ENCODE results near the gene PDE4B. TPM values are rescaled to one million over a fixed set of nuclear protein-coding genes. Genes with fewer than 3 reads are reported as not detected.
A peak's percentile ranks its signal among the peaks of the same experiment; 100 is the strongest.

PDE4B gene
- polyA plus RNA-seq = 10 to 100 TPM in 2 of 3 donors, 1 to 10 TPM in 1; 7.4 to 25.1 (median 18.9) TPM

- peaks cover 0 to 3% (median 0%) of the 10 kb centered on the region in 3 donors for H3K36me3 Mint-ChIP-seq
- peak within 1 kb of the TSS in 1 of 5 donors; percentile 33 for H3K4me3 Mint-ChIP-seq
- peaks cover 4 to 12% (median 6%) of the 10 kb centered on the region in 3 donors for H3K27me3 Mint-ChIP-seq (ENCODE audit: low read depth in 3 of 3)
- H3K9me3 Mint-ChIP-seq = peaks cover 6 to 36% (median 7%) of the 10 kb centered on the region in 6 donors
- DNase-seq = no peak
- no peak within 1 kb of the TSS for H3K27ac Mint-ChIP-seq
- H3K4me1 Mint-ChIP-seq = no peaks in the 10 kb centered on the region
Measured at GRCh38 chr1:65792669-65793358, at the start of gene PDE4B. Gene PDE4B (plus strand): TSS chr1:65792895.

DNA sequence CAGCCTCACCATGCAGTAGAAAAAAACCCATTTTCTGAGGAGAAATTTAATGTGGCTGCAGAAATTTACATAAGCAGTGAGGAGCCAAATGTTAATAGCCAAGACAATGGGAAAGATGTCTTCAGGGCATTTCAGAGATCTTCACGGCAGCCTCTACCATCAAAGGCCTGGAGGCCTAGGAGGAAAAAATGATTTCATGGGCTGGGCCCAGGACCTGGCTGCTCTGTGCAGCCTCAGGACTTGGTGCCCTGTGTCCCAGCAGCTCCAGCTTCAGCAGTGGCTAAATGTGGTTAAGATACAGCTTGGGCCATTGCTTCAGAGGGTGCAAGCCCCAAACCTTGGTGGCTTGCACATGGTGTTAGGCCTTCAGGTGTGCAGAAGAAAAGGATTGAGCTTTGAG, 48.0 kb upstream of the PDE4B start:
- Mint-ChIP-seq H3K9me3 (peaks cover 0 to 11% (median 7%) of the 10 kb centered on the region in 6 donors), H3K27me3 (ENCODE audit: low read depth in 3 of 3) (peaks cover 0 to 2% (median 0%) of the 10 kb centered on the region in 3 donors), H3K27ac (no peak overlapping the region), H3K36me3 (no peaks in the 10 kb centered on the region), H3K4me3 (no peak overlapping the region), H3K4me1 (no peaks in the 10 kb centered on the region)
- no peak for DNase-seq

- no peaks in the 10 kb centered on the region for H3K4me1 Mint-ChIP-seq
- H3K27me3 Mint-ChIP-seq (ENCODE audit: low read depth in 3 of 3) = peaks cover 0 to 2% (median 0%) of the 10 kb centered on the region in 3 donors
- H3K27ac Mint-ChIP-seq = no peak overlapping the region
- peaks cover 0 to 4% (median 0%) of the 10 kb centered on the region in 6 donors for H3K9me3 Mint-ChIP-seq
- no peaks in the 10 kb centered on the region for H3K36me3 Mint-ChIP-seq
- no peak overlapping the region for H3K4me3 Mint-ChIP-seq
- no peak for DNase-seq
Measured at GRCh38 chr1:65751961-65752360, 40.7 kb upstream of the PDE4B start.

- no peak overlapping the region for H3K4me3 Mint-ChIP-seq
- H3K27ac Mint-ChIP-seq = no peak overlapping the region
- H3K4me1 Mint-ChIP-seq = no peaks in the 10 kb centered on the region
- DNase-seq = no peak
- peaks cover 0 to 4% (median 0%) of the 10 kb centered on the region in 6 donors for H3K9me3 Mint-ChIP-seq
- peaks cover 0 to 2% (median 2%) of the 10 kb centered on the region in 3 donors for H3K27me3 Mint-ChIP-seq (ENCODE audit: low read depth in 3 of 3)
- H3K36me3 Mint-ChIP-seq = no peaks in the 10 kb centered on the region
Measured at GRCh38 chr1:65756616-65757015, 36.1 kb upstream of the PDE4B start.

DNA sequence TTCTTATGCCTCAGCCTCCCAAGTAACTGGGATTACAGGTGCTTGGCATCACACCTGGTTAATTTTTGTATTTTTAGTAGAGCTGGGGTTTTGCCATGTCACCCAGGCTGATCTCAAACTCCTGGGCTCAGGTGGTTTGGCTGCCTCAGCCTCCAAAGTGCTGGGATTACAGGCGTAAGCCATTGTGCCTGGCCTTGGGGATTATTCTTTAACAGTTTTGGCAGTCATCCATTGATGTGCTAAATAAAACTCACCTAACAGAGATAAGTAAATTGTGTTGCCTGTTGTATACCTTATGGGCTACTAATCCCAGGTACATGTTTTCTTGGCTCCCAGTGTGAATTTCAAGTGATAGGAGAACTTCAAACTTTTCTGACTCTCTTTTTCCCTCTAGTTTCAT, 35.2 kb upstream of the PDE4B start:
- Mint-ChIP-seq H3K9me3 (peaks cover 0 to 3% (median under 1%) of the 10 kb centered on the region in 6 donors), H3K27ac (no peak overlapping the region), H3K27me3 (ENCODE audit: low read depth in 3 of 3) (peaks cover 0 to 4% (median 2%) of the 10 kb centered on the region in 3 donors)

GRCh38 chr1:65758128-65758527, 34.6 kb upstream of the PDE4B start:
- no peak overlapping the region for H3K4me3 Mint-ChIP-seq
- no peak overlapping the region for H3K27ac Mint-ChIP-seq
- H3K27me3 Mint-ChIP-seq (ENCODE audit: low read depth in 3 of 3) = peaks cover 0 to 4% (median 2%) of the 10 kb centered on the region in 3 donors

More for the DNA sequence above, 35.2 kb upstream of the PDE4B start:
- Mint-ChIP-seq H3K36me3 (no peaks in the 10 kb centered on the region), H3K4me3 (no peak overlapping the region), H3K4me1 (no peaks in the 10 kb centered on the region)
- no peak for DNase-seq

DNA sequence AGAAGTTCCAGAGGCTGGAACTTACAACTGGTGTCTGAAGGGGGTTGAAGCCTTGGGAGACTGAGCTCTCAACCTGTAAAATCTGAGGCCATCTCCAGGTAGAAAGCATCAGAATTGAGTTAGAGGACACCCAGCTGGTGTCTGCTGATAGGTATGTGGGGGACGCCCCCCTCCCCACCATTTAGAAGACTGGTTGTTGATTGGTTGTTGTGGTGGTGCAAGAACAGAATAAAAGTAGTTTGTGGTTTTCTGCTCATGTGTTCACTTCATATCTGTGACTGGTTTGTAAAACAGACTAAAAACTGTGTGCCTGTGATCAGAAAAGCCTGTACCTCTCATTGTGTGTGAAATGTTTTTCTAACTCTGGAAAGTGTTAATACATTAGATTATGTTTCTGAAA, 33.2 kb upstream of the PDE4B start:
- no peak overlapping the region for H3K4me3 Mint-ChIP-seq
- H3K36me3 Mint-ChIP-seq = no peaks in the 10 kb centered on the region
- peaks cover 0 to 5% (median under 1%) of the 10 kb centered on the region in 6 donors for H3K9me3 Mint-ChIP-seq
- no peaks in the 10 kb centered on the region for H3K4me1 Mint-ChIP-seq
- H3K27me3 Mint-ChIP-seq (ENCODE audit: low read depth in 3 of 3) = peaks cover 0 to 5% (median 2%) of the 10 kb centered on the region in 3 donors
- no peak overlapping the region for H3K27ac Mint-ChIP-seq
- no peak for DNase-seq

More at GRCh38 chr1:65758128-65758527, 34.6 kb upstream of the PDE4B start:
- Mint-ChIP-seq H3K9me3 (peaks cover 0 to 4% (median under 1%) of the 10 kb centered on the region in 6 donors), H3K4me1 (no peaks in the 10 kb centered on the region), H3K36me3 (no peaks in the 10 kb centered on the region)
- no peak for DNase-seq

DNA sequence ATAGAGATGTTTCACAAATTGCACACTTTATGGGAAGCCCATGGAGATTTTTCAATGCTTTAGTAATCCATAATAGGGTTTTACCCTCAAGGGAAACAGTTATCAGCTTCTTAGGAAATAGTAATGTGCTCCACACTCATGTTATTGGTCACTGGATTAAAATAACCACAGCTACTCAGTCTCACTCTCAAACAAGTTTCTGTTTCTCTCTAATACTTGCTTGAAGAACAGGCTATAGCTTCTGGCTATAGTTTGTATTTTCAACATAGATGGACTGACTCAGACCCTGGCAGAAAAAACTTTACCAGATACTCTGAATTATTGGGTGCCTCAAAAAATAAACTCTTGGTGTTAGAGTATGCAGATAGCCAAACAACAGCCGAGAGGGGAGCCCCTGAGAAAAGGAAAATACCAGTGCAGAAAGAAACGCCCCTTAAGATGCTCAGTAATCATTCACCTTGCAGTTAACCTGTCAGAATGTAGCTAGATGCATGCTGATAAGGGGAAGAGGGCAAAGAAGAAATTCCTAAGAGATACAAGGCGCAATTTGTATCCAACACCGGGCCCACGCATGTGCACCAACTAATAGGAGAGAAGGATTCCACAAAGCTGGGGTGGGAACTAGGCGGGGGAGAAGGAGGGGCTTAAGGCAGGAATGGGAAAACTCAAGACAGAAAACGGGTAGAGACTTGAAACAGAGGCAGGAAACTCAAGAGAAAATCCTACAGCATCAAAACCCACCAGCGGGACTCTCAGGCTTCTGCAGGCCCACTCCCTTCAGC, 30.4 kb upstream of the PDE4B start:
- Mint-ChIP-seq H3K9me3 (peaks cover 2 to 11% (median 7%) of the 10 kb centered on the region in 6 donors), H3K27me3 (ENCODE audit: low read depth in 3 of 3) (peaks cover 1 to 3% (median 2%) of the 10 kb centered on the region in 3 donors), H3K4me3 (no peak overlapping the region), H3K4me1 (no peaks in the 10 kb centered on the region), H3K27ac (no peak overlapping the region), H3K36me3 (no peaks in the 10 kb centered on the region)
- no peak for DNase-seq

GRCh38 chr1:65764052-65764451, 28.6 kb upstream of the PDE4B start:
- Mint-ChIP-seq H3K36me3 (no peaks in the 10 kb centered on the region), H3K4me1 (no peaks in the 10 kb centered on the region), H3K27ac (no peak overlapping the region), H3K27me3 (ENCODE audit: low read depth in 3 of 3) (peaks cover 1 to 3% (median 2%) of the 10 kb centered on the region in 3 donors), H3K4me3 (no peak overlapping the region), H3K9me3 (peaks cover 2 to 11% (median 7%) of the 10 kb centered on the region in 6 donors)
- no peak for DNase-seq

DNA sequence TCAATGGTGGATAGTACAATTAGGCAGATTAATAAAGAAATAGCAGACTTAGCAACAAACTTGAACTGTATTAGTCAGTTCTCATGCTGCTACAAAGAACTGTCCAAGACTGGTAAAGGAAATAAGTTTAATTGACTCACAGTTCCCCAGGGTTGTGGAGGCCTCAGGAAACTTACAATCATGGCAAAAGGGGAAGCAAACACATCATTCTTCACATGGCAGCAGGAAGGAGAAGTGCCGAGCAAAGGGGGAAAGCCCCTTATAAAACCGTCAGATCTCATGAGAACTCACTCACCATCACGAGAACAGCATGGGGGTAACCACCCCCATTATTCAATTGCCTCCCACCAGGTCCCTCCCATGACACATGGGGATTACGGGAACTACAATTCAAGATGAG, 27.1 kb upstream of the PDE4B start:
- Mint-ChIP-seq H3K9me3 (peaks cover 2 to 11% (median 7%) of the 10 kb centered on the region in 6 donors), H3K4me3 (no peak overlapping the region), H3K4me1 (no peaks in the 10 kb centered on the region), H3K27me3 (ENCODE audit: low read depth in 3 of 3) (peaks cover 0 to 3% (median 1%) of the 10 kb centered on the region in 3 donors), H3K36me3 (no peaks in the 10 kb centered on the region), H3K27ac (no peak overlapping the region)
- DNase-seq = no peak

GRCh38 chr1:65769636-65770035, 23.1 kb upstream of the PDE4B start:
- Mint-ChIP-seq H3K9me3 (peaks cover 2 to 11% (median 5%) of the 10 kb centered on the region in 6 donors), H3K4me1 (no peaks in the 10 kb centered on the region), H3K36me3 (no peaks in the 10 kb centered on the region), H3K27me3 (ENCODE audit: low read depth in 3 of 3) (peaks cover 0 to 1% (median 0%) of the 10 kb centered on the region in 3 donors), H3K4me3 (no peak overlapping the region), H3K27ac (no peak overlapping the region)
- DNase-seq = no peak

DNA sequence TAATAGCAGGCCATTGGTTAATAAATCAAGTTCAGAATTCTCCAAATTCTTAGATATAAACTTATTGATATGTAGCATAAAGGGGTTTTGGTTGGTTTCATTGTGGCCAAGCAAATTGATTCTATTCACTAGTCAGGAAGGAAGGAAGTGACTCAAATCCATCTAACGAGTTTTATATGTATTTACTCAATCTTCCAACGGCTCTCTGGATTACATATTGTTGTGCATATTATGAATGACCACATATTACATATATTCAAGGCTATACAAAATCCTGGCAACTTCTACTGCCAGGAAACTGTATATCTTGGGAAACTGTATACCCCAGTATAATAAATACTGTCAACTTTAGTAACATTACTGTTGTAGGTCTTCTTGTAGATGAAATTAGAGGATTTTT, 20.1 kb upstream of the PDE4B start:
- no peaks in the 10 kb centered on the region for H3K36me3 Mint-ChIP-seq
- H3K27me3 Mint-ChIP-seq (ENCODE audit: low read depth in 3 of 3) = no peaks in the 10 kb centered on the region
- H3K9me3 Mint-ChIP-seq = peaks cover 0 to 4% (median 2%) of the 10 kb centered on the region in 6 donors
- no peak for DNase-seq
- H3K27ac Mint-ChIP-seq = no peak overlapping the region
- no peaks in the 10 kb centered on the region for H3K4me1 Mint-ChIP-seq
- no peak overlapping the region for H3K4me3 Mint-ChIP-seq

- H3K9me3 Mint-ChIP-seq = peaks cover 0 to 8% (median 3%) of the 10 kb centered on the region in 6 donors
- no peak for DNase-seq
- no peak overlapping the region for H3K4me3 Mint-ChIP-seq
- H3K27me3 Mint-ChIP-seq (ENCODE audit: low read depth in 3 of 3) = no peaks in the 10 kb centered on the region
- H3K4me1 Mint-ChIP-seq = no peaks in the 10 kb centered on the region
- H3K27ac Mint-ChIP-seq = no peak overlapping the region
- no peaks in the 10 kb centered on the region for H3K36me3 Mint-ChIP-seq
Measured at GRCh38 chr1:65773391-65774123, 19.1 kb upstream of the PDE4B start.

Measured in immature natural killer cell (primary cell).